ENCODE data around the gene TBC1D19. TPM values are rescaled to one million over a fixed set of nuclear protein-coding genes. Genes with fewer than 3 reads are reported as not detected.

TBC1D19 gene
- total and polyA plus RNA-seq, 9 of the 15 experiments (the other 6 are each of a cell fraction or from before 2014, with no cell fraction given): 0.73 to 5.6 (median 3.7) TPM

- no peak for TF ChIP-seq PBX2 (CRISPR knock-in tag; IDR thresholded peaks at IDR 0.05; ENCODE audit: low read depth)
- peak; percentile 84 for TF ChIP-seq PBX2 (tag; conservative IDR thresholded peaks at IDR 0.05; ENCODE audit: low read depth)
- TF ChIP-seq SMAD2 (IDR thresholded peaks at IDR 0.05; ENCODE audit: low read depth, low read length): no peak
- TF ChIP-seq NR3C1 (CRISPR knock-in tag; IDR thresholded peaks at IDR 0.05): no peak
- TF ChIP-seq ETS1 (conservative IDR thresholded peaks at IDR 0.05; ENCODE audit: control insufficient read depth, low read depth, low read length): no peak
- TF ChIP-seq HOMEZ (CRISPR knock-in tag; IDR thresholded peaks at IDR 0.05): no peak
- no peak for TF ChIP-seq ZC3H8 (IDR thresholded peaks at IDR 0.05)
- TF ChIP-seq CCAR2 (IDR thresholded peaks at IDR 0.05; ENCODE audit: low read depth, low read length): no peak
- TF ChIP-seq ZNF232 (CRISPR knock-in tag; IDR thresholded peaks at IDR 0.05): no peak
- TF ChIP-seq RHOXF2B (CRISPR knock-in tag; conservative IDR thresholded peaks at IDR 0.05): no peak
- no peak for TF ChIP-seq POLR2H (tag; IDR thresholded peaks at IDR 0.05; ENCODE audit: low read depth)
- TF ChIP-seq SAFB (IDR thresholded peaks at IDR 0.05; ENCODE audit: borderline replicate concordance, low read depth, low read length): no peak
- TF ChIP-seq SNIP1 (IDR thresholded peaks at IDR 0.05; ENCODE audit: low read depth): no peak
- no peak for TF ChIP-seq ZNF274 (IDR thresholded peaks at IDR 0.05; ENCODE audit: borderline replicate concordance, low read depth, low read length)
- TF ChIP-seq CBFA2T2 (conservative IDR thresholded peaks at IDR 0.05): no peak
- no peak for TF ChIP-seq POLR2B (IDR thresholded peaks at IDR 0.05; ENCODE audit: low read depth, partially characterized antibody)
- TF ChIP-seq TCF3 (CRISPR knock-in tag; IDR thresholded peaks at IDR 0.05): no peak
- TF ChIP-seq, protein P1, sequence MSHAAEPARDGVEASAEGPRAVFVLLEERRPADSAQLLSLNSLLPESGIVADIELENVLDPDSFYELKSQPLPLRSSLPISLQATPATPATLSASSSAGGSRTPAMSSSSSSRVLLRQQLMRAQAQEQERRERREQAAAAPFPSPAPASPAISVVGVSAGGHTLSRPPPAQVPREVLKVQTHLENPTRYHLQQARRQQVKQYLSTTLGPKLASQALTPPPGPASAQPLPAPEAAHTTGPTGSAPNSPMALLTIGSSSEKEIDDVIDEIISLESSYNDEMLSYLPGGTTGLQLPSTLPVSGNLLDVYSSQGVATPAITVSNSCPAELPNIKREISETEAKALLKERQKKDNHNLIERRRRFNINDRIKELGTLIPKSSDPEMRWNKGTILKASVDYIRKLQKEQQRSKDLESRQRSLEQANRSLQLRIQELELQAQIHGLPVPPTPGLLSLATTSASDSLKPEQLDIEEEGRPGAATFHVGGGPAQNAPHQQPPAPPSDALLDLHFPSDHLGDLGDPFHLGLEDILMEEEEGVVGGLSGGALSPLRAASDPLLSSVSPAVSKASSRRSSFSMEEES (CRISPR knock-in tag; IDR thresholded peaks at IDR 0.05): peak; percentile 85
- no peak for TF ChIP-seq CBFB (CRISPR knock-in tag; IDR thresholded peaks at IDR 0.05)
- no peak for TF ChIP-seq ZSCAN29 (IDR thresholded peaks at IDR 0.05)
- TF ChIP-seq, protein P2, sequence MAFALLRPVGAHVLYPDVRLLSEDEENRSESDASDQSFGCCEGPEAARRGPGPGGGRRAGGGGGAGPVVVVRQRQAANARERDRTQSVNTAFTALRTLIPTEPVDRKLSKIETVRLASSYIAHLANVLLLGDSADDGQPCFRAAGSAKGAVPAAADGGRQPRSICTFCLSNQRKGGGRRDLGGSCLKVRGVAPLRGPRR (CRISPR knock-in tag; IDR thresholded peaks at IDR 0.05): no peak
- TF ChIP-seq, protein P3, sequence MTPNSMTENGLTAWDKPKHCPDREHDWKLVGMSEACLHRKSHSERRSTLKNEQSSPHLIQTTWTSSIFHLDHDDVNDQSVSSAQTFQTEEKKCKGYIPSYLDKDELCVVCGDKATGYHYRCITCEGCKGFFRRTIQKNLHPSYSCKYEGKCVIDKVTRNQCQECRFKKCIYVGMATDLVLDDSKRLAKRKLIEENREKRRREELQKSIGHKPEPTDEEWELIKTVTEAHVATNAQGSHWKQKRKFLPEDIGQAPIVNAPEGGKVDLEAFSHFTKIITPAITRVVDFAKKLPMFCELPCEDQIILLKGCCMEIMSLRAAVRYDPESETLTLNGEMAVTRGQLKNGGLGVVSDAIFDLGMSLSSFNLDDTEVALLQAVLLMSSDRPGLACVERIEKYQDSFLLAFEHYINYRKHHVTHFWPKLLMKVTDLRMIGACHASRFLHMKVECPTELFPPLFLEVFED (CRISPR knock-in tag; conservative IDR thresholded peaks at IDR 0.05): no peak
These were observed 4.7 kb upstream of the TBC1D19 start (continued) for GRCh38 chr4:26579169-26579568.
